HEK293T (cell line): ENCODE measurements around the gene RANBP6.

ENCODE experiments used
- CTCF ChIA-PET: fragments of 350-600 bp; formaldehyde crosslinking; extraction: SDS; loops from one replicate; lab custom pipeline; 2021; ENCODE audit warnings: antibody characterized with exemption, inconsistent platforms; lab: Yijun Ruan, JAX
- POLR2A ChIA-PET: fragments of 350-600 bp; formaldehyde crosslinking; extraction: SDS; loops from one replicate; lab custom pipeline; 2020; ENCODE audit warnings: antibody characterized with exemption, inconsistent platforms; lab: Yijun Ruan, JAX
- DNase-seq: peaks from one replicate; pipeline ENCODE4 v3.0.0; 2012; ENCODE audit warnings: mixed read lengths; ENCODE audit errors: extremely low spot score
- ARNT ChIP-seq: fragments of 450-650 bp; IDR thresholded peaks from 2 replicates; pipeline ENCODE4 v1.6.1; 2017; ENCODE audit warnings: mild to moderate bottlenecking
- BHLHE40 ChIP-seq: fragments of 450-650 bp; IDR thresholded peaks from 2 replicates; pipeline ENCODE4 v1.6.1; 2016; ENCODE audit warnings: mild to moderate bottlenecking, moderate library complexity, borderline replicate concordance
- CTBP1 ChIP-seq: fragments of 450-650 bp; IDR thresholded peaks from 2 replicates; pipeline ENCODE4 v1.6.1; 2016; ENCODE audit warnings: borderline replicate concordance
- ELF4 ChIP-seq: fragments of 450-650 bp; IDR thresholded peaks from 2 replicates; pipeline ENCODE4 v1.6.1; 2017; ENCODE audit warnings: antibody characterized with exemption
- FOXA1 ChIP-seq: fragments of 450-650 bp; IDR thresholded peaks from 2 replicates; pipeline ENCODE4 v1.6.1; 2016; ENCODE audit warnings: mild to moderate bottlenecking
- FOXK2 ChIP-seq: fragments of 450-650 bp; IDR thresholded peaks from 2 replicates; pipeline ENCODE4 v1.6.1; 2016; ENCODE audit warnings: mild to moderate bottlenecking
- FOXM1 ChIP-seq: fragments of 450-650 bp; IDR thresholded peaks from 2 replicates; pipeline ENCODE4 v1.6.1; 2017; ENCODE audit warnings: mild to moderate bottlenecking, borderline replicate concordance
- HDGF ChIP-seq: fragments of 450-650 bp; IDR thresholded peaks from 2 replicates; pipeline ENCODE4 v1.6.1; 2017; ENCODE audit warnings: antibody characterized with exemption, borderline replicate concordance
- L3MBTL2 ChIP-seq: fragments of 450-650 bp; conservative IDR thresholded peaks from 2 replicates; pipeline ENCODE4 v1.6.1; 2016; ENCODE audit warnings: mild to moderate bottlenecking
- LEF1 ChIP-seq: fragments of 450-650 bp; IDR thresholded peaks from 2 replicates; pipeline ENCODE4 v1.6.1; 2017; ENCODE audit warnings: mild to moderate bottlenecking, borderline replicate concordance
- NFRKB ChIP-seq: fragments of 450-650 bp; IDR thresholded peaks from 2 replicates; pipeline ENCODE4 v1.6.1; 2016; ENCODE audit warnings: mild to moderate bottlenecking, moderate library complexity
- PKNOX1 ChIP-seq: fragments of 450-650 bp; IDR thresholded peaks from 2 replicates; pipeline ENCODE4 v1.6.1; 2016
- SP1 ChIP-seq: fragments of 450-650 bp; IDR thresholded peaks from 2 replicates; pipeline ENCODE4 v1.6.1; 2017
- SUZ12 ChIP-seq: fragments of 450-650 bp; IDR thresholded peaks from 2 replicates; pipeline ENCODE4 v1.6.1; 2016; ENCODE audit warnings: mild to moderate bottlenecking
- TARDBP ChIP-seq: fragments of 450-650 bp; IDR thresholded peaks from 2 replicates; pipeline ENCODE4 v1.6.1; 2016
- ZNF384 ChIP-seq: fragments of 450-650 bp; IDR thresholded peaks from 2 replicates; pipeline ENCODE4 v1.6.1; 2016

Gene RANBP6

GRCh38 chr9:6049798-6050197 is 34.4 kb upstream of the RANBP6 start:
- DNase-seq, result peak; percentile 6
- TF ChIP-seq ELF4, result no peak
- TF ChIP-seq BHLHE40, result no peak
- TF ChIP-seq HDGF, result no peak
- TF ChIP-seq NFRKB, result no peak
- no peak for TF ChIP-seq CTBP1
- no peak for TF ChIP-seq PKNOX1
- TF ChIP-seq SUZ12, result no peak
- TF ChIP-seq FOXA1, result no peak
- no peak for TF ChIP-seq ARNT
- TF ChIP-seq L3MBTL2, result no peak
- TF ChIP-seq LEF1, result no peak
- TF ChIP-seq SP1, result no peak
- no peak for TF ChIP-seq ZNF384
- CTCF ChIA-PET, result interaction anchor here (0.6 kb wide), 1 partner anchor 26 kb away, joined by 5 read pairs; no protein-coding TSS in a partner anchor
- POLR2A ChIA-PET, result no interaction called here

- ChIA-PET POLR2A (no interaction called here), CTCF (interaction anchor here (0.7 kb wide), 1 partner anchor 24 kb away, joined by 3 read pairs; no protein-coding TSS in a partner anchor)
- TF ChIP-seq ELF4, result no peak
- TF ChIP-seq L3MBTL2, result no peak
- TF ChIP-seq SUZ12, result no peak
- no peak for DNase-seq
Observed at GRCh38 chr9:6048039-6048438, 32.6 kb upstream of the RANBP6 start.

- DNase-seq, result no peak
- CTCF ChIA-PET, result interaction anchor here (0.6 kb wide), 1 partner anchor 17 kb away, joined by 4 read pairs; no protein-coding TSS in a partner anchor
- POLR2A ChIA-PET, result no interaction called here
- TF ChIP-seq CTBP1 (no peak), ARNT (no peak), HDGF (no peak), L3MBTL2 (no peak), BHLHE40 (no peak), ZNF384 (no peak), ELF4 (no peak), FOXA1 (no peak), FOXK2 (no peak), SP1 (no peak)
Observed at GRCh38 chr9:6047020-6047419, 31.6 kb upstream of the RANBP6 start.

- no peak for DNase-seq
- ChIA-PET CTCF (interaction anchor here (0.9 kb wide), 1 partner anchor 16 kb away, joined by 3 read pairs; no protein-coding TSS in a partner anchor), POLR2A (interaction anchor here (1.0 kb wide), 1 partner anchor 37 kb away, joined by 4 read pairs; a partner anchor contains a TSS)
- TF ChIP-seq FOXA1 (no peak), CTBP1 (no peak), L3MBTL2 (no peak), LEF1 (no peak)
Observed at GRCh38 chr9:6045364-6045763, 29.9 kb upstream of the RANBP6 start.

GRCh38 chr9:6040077-6040476 is 24.7 kb upstream of the RANBP6 start:
- TF ChIP-seq NFRKB, result no peak
- no peak for TF ChIP-seq PKNOX1
- no peak for TF ChIP-seq ELF4
- no peak for TF ChIP-seq FOXA1
- no peak for TF ChIP-seq FOXK2
- no peak for TF ChIP-seq ZNF384
- no peak for TF ChIP-seq HDGF
- no peak for TF ChIP-seq LEF1
- TF ChIP-seq SUZ12, result no peak
- no peak for TF ChIP-seq FOXM1
- no peak for TF ChIP-seq SP1
- TF ChIP-seq ARNT, result no peak
- TF ChIP-seq CTBP1, result no peak
- DNase-seq, result no peak
- CTCF ChIA-PET, result no interaction called here
- POLR2A ChIA-PET, result no interaction called here

- ChIA-PET POLR2A (no interaction called here), CTCF (no interaction called here)
Observed at GRCh38 chr9:6036391-6036790, 21.0 kb upstream of the RANBP6 start.

More at GRCh38 chr9:6036391-6036790, 21.0 kb upstream of the RANBP6 start:
- DNase-seq, result no peak
- no peak for TF ChIP-seq FOXM1
- TF ChIP-seq ELF4, result no peak
- TF ChIP-seq TARDBP, result no peak
- no peak for TF ChIP-seq ZNF384
- no peak for TF ChIP-seq FOXA1
- no peak for TF ChIP-seq SP1
- TF ChIP-seq PKNOX1, result no peak
- no peak for TF ChIP-seq BHLHE40
- TF ChIP-seq FOXK2, result no peak
- TF ChIP-seq SUZ12, result no peak
- no peak for TF ChIP-seq HDGF
- TF ChIP-seq LEF1, result no peak
